Upper lobe of left lung (tissue), 6 donors: Measurements from ENCODE around the gene ADAM22. TPM values are rescaled to one million over a fixed set of nuclear protein-coding genes. Genes with fewer than 3 reads are reported as not detected.

Experiments used
- ATAC-seq, 2 donors: fragments of 200-7000 bp; cut with Tn5 transposase; one replicate each; pipeline ENCODE4 v1.9.1; 2022; ENCODE audit warnings: mild to moderate bottlenecking in 2 of 2, moderate library complexity in 2 of 2; ENCODE audit not compliant: low FRiP score in 2 of 2
- DNase-seq, 2 donors: peaks; one replicate each; pipeline ENCODE4 v3.0.0-alpha.2; 2019 to 2020
- H3K27ac ChIP-seq, 4 donors: fragments of 200-600 bp; sonication (generic); one replicate each; pipeline ENCODE4 v1.5.1; 2016 to 2019
- H3K27me3 ChIP-seq, 4 donors: fragments of 200-600 bp; sonication (generic); one replicate each; pipeline ENCODE4 v1.5.1; 2017 to 2019
- H3K36me3 ChIP-seq, 4 donors: fragments of 200-600 bp; sonication (generic); one replicate each; pipeline ENCODE4 v1.5.1; 2016 to 2019
- H3K4me1 ChIP-seq, 4 donors: fragments of 200-600 bp; sonication (generic); one replicate each; pipeline ENCODE4 v1.5.1; 2018 to 2019
- H3K4me3 ChIP-seq, 4 donors: fragments of 200-600 bp; sonication (generic); one replicate each; pipeline ENCODE4 v1.5.1; 2017 to 2019; ENCODE audit warnings: mild to moderate bottlenecking in 2 of 4, moderate library complexity in 1 of 4
- H3K9me3 ChIP-seq, 4 donors: fragments of 200-600 bp; sonication (generic); one replicate each; pipeline ENCODE4 v1.5.1; 2018 to 2019
- CTCF ChIP-seq, 6 experiments: fragments of 450-650 bp in 4 of 6; fragments of 200-600 bp in 2 of 6; sonication (generic) in 2 of 6; IDR thresholded peaks; one replicate each; pipeline ENCODE4 v1.5.1; 2016 to 2019; ENCODE audit warnings: antibody characterized with exemption in 6 of 6
- WGBS, 2 donors: methylation state at CpG; one replicate each; pipeline ENCODE4 v1.1.5; 2017 to 2018; 5-methylcytosine and 5-hydroxymethylcytosine counted together
- total RNA-seq, 6 donors: library from RNA; depleted of rRNA in 4 of 6; stranded (reverse); fragments of >200 nt in 4 of 6; gene quantifications; one replicate each; pipeline versions ENCODE4 v1.1.0 to v1.2.1, GENCODE V29; 2016 to 2021
- donor health status: DM: no; HTN: no; CAD: no; lungs with moderate emphysema.
- donor health status: DM: no; HTN: yes; CAD: no; lungs with severe emphysema.

The ADAM22 gene
- total RNA-seq, 6 donors from 2014 or later: 0.69 to 3.2 (median 2.0) TPM

GRCh38 chr7:88244258-88244657 lies 310.2 kb downstream of the ADAM22 start:
- ATAC-seq (no peak), DNase-seq (no peak)
- no peak overlapping the region for H3K4me3 ChIP-seq
- peaks cover 0 to 3% (median 0%) of the 10 kb centered on the region in 4 donors for H3K4me1 ChIP-seq
- no peak overlapping the region for H3K27ac ChIP-seq
- H3K9me3 ChIP-seq: no peaks in the 10 kb centered on the region
- no peaks in the 10 kb centered on the region for H3K36me3 ChIP-seq
- TF ChIP-seq CTCF (IDR thresholded peaks at IDR 0.05): no peak
- WGBS, 2 donors: 86 to 94% methylated on average over 1 of the region's 1 CpG
- H3K27me3 ChIP-seq: no peaks in the 10 kb centered on the region

Other genes starting within 250 kb of the ADAM22 start
- gene SLC25A40, start 57.9 kb upstream of the ADAM22 start, total RNA-seq: 10 to 100 TPM in 5 of 6 donors, 1 to 10 TPM in 1; 6.2 to 37.6 (median 20.1) TPM
- gene DBF4, start 57.8 kb upstream of the ADAM22 start, total RNA-seq: 10 to 100 TPM in 2 of 6 donors, 1 to 10 TPM in 4; 4.2 to 14.6 (median 8.6) TPM